Stromal cell of bone marrow (primary cell): Measurements from ENCODE around the gene SEL1L3.
A peak's percentile ranks its signal among the peaks of the same experiment; 100 is the strongest.

Source experiments
- DNase-seq: peaks from one replicate; pipeline ENCODE4 v3.0.0-alpha.2; 2012; ENCODE audit warnings: low read depth

The SEL1L3 gene

DNA sequence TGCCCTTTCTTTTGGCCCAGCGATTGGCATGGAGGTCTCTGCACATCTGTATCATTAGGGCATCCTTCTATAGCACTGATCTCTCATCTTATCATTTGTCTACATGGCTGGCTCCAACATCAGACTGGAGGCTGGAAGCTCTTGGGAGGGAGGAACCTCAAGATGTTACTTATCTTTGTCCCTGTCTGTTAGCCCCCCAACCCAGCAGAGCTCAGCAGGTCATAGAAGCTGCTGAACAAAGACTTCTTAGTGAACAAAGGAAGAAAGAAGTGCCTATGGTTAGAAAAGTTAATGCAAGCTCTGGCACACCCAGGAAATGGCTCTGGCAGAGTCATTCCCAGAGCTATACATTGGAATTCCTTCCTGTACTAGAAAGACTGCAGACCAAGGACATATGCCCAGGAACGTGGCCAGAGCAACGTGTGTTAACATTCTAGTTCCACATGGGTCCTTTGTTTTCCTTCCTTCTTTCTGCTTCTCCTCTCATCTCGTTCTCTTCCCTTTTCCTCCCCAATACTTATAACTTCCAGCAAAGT is 74.0 kb downstream of the SEL1L3 start:
- no peak for DNase-seq

DNA sequence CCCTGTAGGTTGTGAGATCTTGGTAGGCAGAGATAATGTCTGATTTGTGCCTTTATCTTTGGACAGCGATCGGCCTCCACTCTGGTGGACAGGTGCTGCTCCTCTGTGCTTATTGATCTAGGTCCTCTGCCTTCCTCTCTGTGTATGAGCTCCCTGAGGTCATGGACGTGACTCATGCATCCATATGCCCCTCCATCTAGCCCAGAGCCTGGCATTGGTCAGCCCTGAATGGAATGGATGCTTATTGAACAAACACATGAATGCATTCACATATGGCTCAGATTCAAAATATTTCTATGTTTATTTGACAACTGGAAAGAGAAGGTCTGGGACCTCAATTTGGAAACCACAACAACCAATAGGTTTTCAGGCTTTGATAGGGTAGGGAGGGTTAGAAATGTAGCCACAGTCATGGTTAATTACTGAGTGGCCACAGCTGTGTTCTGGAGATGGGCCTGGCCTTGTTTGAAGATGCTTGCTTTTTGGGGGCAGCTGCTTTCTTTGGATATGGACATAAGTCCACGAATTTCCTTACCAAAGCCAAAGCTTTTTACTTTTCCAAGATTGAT is 76.2 kb downstream of the SEL1L3 start:
- no peak for DNase-seq

GRCh38 chr4:25783943-25784342 is 78.8 kb downstream of the SEL1L3 start:
- no peak for DNase-seq

GRCh38 chr4:25783126-25783525 is 79.7 kb downstream of the SEL1L3 start:
- DNase-seq = no peak

- no peak for DNase-seq
Observed at GRCh38 chr4:25782482-25782881, 80.3 kb downstream of the SEL1L3 start.

- no peak for DNase-seq
Observed at GRCh38 chr4:25779021-25779420, 83.8 kb downstream of the SEL1L3 start.

DNA sequence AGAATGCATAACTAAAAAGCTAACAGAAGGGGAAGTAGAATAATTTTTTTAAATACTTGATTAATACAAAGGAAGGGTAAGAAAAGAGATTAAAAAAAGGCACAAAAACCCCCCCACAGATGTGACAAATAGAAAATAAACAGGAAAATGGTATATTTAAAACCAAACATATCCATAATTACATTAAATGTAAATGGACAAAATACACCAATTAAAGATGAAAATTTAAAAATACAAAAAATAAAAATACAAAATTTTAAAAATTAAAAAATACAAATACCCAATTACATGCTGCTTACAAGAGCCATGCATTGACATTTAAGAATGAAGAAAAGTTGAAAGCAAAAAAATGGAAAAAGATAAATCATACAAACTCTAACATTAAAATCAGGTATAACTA is 86.0 kb downstream of the SEL1L3 start:
- no peak for DNase-seq

DNA sequence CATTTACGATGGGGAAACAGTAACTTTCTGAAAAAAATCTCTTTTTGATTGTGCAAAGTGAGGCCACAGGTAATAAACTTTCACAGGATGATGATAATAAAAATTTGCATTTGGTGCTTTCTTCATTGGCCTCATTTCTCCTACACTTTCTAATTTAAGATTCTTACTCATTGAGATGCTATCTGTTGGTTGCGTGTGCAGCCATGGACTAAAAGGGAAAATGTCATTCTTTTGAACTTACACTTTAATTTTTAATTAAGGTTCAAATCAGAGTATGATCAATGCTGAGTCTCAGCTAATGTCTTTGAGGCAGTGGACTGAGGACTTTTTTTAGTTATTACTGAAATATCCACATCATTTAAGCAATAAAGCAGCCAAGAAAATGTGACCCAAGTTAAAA is 87.6 kb downstream of the SEL1L3 start:
- DNase-seq = no peak

DNA sequence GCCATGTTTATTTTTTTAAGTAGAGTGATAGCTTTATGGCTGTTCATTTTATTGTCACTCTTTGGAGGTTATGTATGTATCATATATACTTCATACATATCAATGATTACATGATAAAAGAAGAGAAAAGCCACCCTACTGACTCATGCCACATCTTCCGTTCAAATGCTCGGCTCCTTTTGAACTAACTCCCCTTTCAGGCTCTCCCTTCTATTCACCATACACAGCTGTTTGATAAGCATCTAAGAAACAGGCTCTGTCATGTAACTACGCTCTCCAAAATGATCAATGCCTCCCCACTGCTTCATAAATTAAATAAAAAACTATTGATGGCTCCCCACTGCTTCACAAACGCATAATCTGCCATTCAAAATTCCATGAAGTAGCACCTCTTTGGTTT is 89.4 kb downstream of the SEL1L3 start:
- DNase-seq = no peak

DNA sequence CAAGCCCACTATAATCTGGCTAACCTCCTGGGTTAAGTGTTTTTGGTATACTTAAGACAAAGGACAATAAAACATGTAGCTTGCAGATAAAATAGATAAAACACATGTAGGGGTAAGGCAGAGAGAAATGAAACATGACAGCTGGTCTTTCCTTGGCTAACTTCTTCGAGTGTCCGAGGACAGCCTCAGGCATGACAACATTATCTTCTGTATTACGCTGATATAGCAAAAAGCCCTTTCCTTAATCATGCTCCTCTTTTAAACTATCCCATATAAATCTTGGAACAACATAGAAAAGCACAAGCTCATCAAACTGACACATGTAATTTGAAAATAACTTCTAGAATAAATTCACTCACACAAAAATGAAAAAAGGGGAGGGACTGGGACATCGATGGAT is 91.1 kb downstream of the SEL1L3 start:
- no peak for DNase-seq

DNA sequence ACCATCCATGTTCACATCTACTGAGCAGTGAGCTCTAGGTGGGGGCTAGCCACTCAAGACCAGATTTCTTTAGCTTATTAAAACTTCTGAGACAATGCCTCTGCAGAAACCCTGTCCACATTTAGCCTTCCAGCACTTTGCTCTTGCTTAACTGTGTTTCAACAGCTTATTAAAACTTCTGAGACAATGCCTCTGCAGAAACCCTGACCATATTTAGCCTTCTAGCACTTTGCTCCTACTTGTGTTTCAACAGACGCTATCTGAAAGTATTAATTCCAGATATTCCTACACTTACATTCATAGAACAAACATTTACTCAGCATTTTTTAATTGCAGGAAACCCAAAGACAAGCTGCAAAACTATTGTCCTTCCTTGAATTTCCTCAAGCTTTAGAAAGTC is 91.9 kb downstream of the SEL1L3 start:
- no peak for DNase-seq

DNA sequence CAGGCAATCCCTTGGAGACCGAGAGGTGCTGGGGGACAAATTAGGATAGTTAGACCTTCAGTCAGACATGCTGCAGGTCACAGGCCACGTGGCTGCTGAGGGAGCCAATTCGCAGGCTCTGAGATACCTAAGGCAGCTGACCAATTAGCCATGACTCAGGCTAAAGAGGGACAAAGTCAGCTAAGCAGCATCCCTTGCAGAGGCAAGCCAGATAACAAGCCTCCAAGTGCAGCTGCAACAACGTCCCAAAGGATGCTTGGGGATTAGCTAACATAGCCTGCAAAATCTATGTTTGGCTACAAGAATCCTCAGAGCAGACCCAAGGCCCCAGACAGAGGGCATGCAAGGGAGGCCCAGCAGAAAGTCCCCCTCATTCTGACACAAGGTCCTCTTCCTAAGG is 93.5 kb downstream of the SEL1L3 start:
- peak; percentile 30 for DNase-seq

- peak; percentile 75 for DNase-seq
Observed at GRCh38 chr4:25767877-25768725, 94.7 kb downstream of the SEL1L3 start.

DNA sequence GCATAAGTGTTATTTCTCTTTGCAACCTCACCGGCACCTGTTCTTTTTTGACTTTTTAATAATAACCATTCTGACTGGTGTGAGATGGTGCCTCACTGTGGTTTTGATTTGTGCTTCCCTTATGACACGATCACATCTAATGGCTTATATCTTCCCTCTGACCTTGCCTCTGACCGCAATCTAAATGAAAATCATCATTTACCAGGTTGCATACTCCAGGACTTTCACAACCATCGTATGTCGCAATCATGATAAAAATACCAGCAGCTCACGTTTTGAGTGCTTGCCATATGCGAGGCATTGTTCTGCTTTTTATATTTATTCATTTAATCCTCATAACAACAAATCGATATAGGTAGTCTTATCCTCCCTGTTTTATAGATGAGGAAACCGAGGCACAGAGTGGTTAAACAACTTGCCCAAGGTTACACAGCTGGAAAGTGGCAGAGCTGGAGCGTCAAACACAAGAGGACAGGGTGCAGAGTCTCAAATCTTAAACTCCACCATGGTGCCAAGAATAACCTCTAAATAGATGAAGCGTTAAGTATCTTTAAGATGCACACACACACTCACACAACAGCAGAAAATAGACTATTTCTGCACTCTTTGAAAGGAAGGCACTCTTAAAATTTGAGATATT is 102.2 kb downstream of the SEL1L3 start:
- no peak for DNase-seq

- DNase-seq = no peak
Observed at GRCh38 chr4:25760048-25760447, 102.7 kb downstream of the SEL1L3 start.

DNA sequence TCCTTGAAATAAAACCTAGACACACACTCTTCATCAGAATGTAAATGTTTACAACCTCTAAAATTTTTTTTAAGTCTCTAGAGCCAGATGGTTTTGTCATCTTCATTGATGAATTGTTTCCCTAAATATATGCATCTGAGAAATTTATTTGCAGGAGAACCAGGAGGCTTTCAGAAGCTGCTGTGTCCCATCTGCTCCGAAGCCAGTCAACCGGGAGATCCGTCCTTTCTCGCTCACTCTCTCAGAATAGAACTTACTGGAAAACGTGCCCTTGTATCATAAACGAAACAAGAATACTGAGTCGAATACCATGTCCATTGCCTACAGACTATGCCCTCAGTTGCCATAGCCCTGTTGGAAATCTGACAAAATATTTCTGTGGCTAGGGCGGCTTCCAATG is 103.7 kb downstream of the SEL1L3 start:
- no peak for DNase-seq

GRCh38 chr4:25757452-25757851 is 105.3 kb downstream of the SEL1L3 start:
- DNase-seq = no peak

- no peak for DNase-seq
Observed at GRCh38 chr4:25756503-25756902, 106.3 kb downstream of the SEL1L3 start.

GRCh38 chr4:25755911-25756310 is 106.9 kb downstream of the SEL1L3 start:
- no peak for DNase-seq

DNA sequence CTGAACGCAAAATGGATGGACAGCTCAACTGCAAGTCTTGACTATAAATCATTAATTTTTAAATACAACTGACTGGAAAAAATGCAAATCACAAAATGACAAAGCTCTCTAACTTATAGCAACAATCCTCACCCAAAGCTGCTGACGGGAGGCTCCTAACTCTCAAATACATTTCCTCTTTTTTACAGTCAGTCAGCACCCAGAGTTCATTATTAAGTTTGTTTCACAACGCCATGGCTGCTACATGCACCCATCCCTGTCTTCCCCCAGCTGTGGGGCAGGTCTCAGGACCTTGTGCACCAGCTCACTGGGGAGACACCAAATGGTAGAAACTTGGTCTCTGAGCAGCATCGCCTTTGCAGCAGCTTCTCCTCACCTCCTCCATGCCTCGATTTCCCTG is 109.5 kb downstream of the SEL1L3 start:
- no peak for DNase-seq

DNA sequence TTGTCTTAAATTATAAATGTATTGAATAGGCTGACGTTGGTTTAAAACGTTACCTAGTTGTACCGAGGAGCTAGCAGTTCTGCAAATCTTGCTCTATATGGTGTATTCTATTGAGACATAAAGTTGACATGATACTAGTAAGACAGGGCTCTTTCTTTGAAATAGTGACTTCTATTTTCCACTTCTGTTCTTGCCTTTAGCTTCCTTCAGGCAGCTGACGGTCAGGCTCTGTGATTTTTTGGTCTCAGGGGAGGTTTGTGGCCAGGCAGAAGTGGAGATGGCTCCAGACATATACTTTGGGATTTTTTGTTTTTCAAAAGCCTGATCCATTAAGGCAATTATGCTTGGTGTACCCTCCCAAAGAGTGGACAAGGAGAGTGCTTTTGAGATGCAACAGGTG is 111.9 kb downstream of the SEL1L3 start:
- DNase-seq = no peak

DNA sequence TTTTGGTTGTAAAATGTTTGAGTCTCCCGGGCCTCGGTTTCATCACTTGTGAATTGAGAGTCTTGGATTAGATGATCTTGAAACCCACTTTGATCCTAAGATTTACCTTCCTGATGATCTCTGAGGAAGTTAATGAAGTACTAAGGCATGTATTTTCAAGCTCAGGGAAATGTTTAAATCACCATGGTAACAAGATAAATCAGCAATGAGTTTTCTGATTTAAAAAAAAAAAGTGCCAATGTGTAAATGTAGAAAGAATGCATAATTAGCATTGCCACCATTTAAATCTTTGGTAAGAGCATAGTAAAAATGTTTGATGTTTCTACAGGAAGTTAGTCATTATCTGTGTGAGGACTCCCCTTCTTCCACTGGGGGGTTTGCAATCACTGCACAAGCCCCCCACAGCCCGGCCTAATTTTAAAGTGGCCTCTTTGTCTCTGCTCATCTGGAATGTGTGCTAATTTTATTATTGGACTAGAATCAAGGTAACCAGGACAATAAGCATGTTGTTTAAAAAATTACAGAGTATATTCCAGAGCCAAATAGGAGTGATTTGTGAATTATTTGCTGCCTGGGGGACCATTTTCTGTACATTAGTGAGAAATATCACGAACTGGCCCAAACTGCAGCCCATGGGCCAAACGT is 113.5 kb downstream of the SEL1L3 start:
- no peak for DNase-seq

GRCh38 chr4:25743971-25744370 is 118.8 kb downstream of the SEL1L3 start:
- no peak for DNase-seq
